Ovary (tissue), 9 donors: ENCODE measurements around the gene LCA5. TPM values are rescaled to one million over a fixed set of nuclear protein-coding genes. Genes with fewer than 3 reads are reported as not detected.

Source experiments
- DNase-seq, 5 donors: peaks; one replicate each; pipeline ENCODE4 v3.0.0-alpha.2; 2019 to 2020
- H3K27ac ChIP-seq, 2 donors: fragments of 200-600 bp; one replicate each; pipeline versions ENCODE4 v1.5.1 to v1.8.0; 2019 to 2022
- H3K27me3 ChIP-seq: fragments of 200-600 bp; one replicate; pipeline ENCODE4 v1.8.0; 2022
- H3K36me3 ChIP-seq: fragments of 200-600 bp; sonication (generic); one replicate; pipeline ENCODE4 v1.5.1; 2019
- H3K4me1 ChIP-seq: one replicate; pipeline ENCODE4 v1.8.1; 2013; ENCODE audit warnings: mild to moderate bottlenecking, moderate library complexity; ENCODE audit not compliant: insufficient read depth
- H3K4me3 ChIP-seq: fragments of 200-600 bp; sonication (generic); one replicate; pipeline ENCODE4 v1.5.1; 2017
- H3K9me3 ChIP-seq, 2 donors: fragments of 200-600 bp in 1 of 2; sonication (generic) in 1 of 2; one replicate each; pipeline versions ENCODE4 v1.5.1 to v1.8.1; 2013 to 2019; ENCODE audit warnings: mild to moderate bottlenecking in 1 of 2, moderate library complexity in 1 of 2
- CTCF ChIP-seq, 3 donors: fragments of 450-650 bp in 2 of 3; fragments of 200-600 bp in 1 of 3; IDR thresholded peaks; one replicate each; pipeline versions ENCODE4 v1.5.1 to v1.8.0; 2016 to 2022; ENCODE audit warnings: antibody characterized with exemption in 3 of 3, mild to moderate bottlenecking in 1 of 3
- EP300 ChIP-seq: sonication (generic); formaldehyde crosslinking; IDR thresholded peaks from one replicate; pipeline ENCODE4 v1.6.1; 2017; ENCODE audit warnings: antibody characterized with exemption
- POLR2A ChIP-seq: fragments of 450-650 bp; IDR thresholded peaks from one replicate; pipeline ENCODE4 v1.6.1; 2017; ENCODE audit warnings: antibody characterized with exemption, mild to moderate bottlenecking, moderate library complexity
- WGBS, 3 donors: extraction: QIAGEN DNeasy Blood & Tissue Kit in 1 of 3; methylation state at CpG; one replicate each; pipeline versions ENCODE4 v1.1.5 to v1.1.7; 2013 to 2017; 5-methylcytosine and 5-hydroxymethylcytosine counted together
- intact Hi-C, 4 donors: fragments of 100-400 bp; cut with DNase I; formaldehyde crosslinking; loops; one replicate each; pipeline versions ENCODE4 v1.11.0 to v1.15.1; 2022 to 2023
- polyA plus RNA-seq, 2 donors: library from polyadenylated mRNA; stranded (reverse); fragments of 200-250 nt in 1 of 2; fragments of 350-450 nt in 1 of 2; fragmentation: Illumina TruSeq in 1 of 2; extraction: RNeasy Lipid Tissue Mini Kit (QIAGEN cat#74804) in 1 of 2; gene quantifications; one replicate each; pipeline ENCODE4 v1.2.3, GENCODE V29; 2013 to 2014
- total RNA-seq, 7 donors: library from RNA; depleted of rRNA in 2 of 7; stranded (reverse); fragments of >200 nt in 2 of 7; fragmentation: NEBNext Ultra II Directional in 3 of 7; extraction: Animal tissue kit (Norgen Biotek cat#: 25700) in 3 of 7; gene quantifications; one replicate each; pipeline versions ENCODE4 v1.1.0 to v1.2.4, GENCODE V29; 2016 to 2023
- donor health status: DM: no; HTN: no; CAD: no; lungs with moderate emphysema.
- donor health status: DM: no; HTN: no; CAD: no.
- donor health status: Bipolar disorder and iron deficiency.
- donor health status: DM: yes; HTN: yes; CAD: no.
- donor health status: DM: no; HTN: no; CAD: no.
- donor health status: DM: yes; HTN: yes; CAD: no.

LCA5 gene
- total and polyA plus RNA-seq, 9 donors: 4.9 to 11.4 (median 8.9) TPM

- intact Hi-C loops: no loop called here
- Histone ChIP-seq H3K27ac (no peak overlapping the region), H3K36me3 (no peaks in the 10 kb centered on the region), H3K27me3 (no peaks in the 10 kb centered on the region), H3K9me3 (no peaks in the 10 kb centered on the region), H3K4me3 (no peak overlapping the region), H3K4me1 (no peaks in the 10 kb centered on the region)
- DNase-seq: no peak
- no peak for TF ChIP-seq POLR2A
- TF ChIP-seq EP300: no peak
- no peak for TF ChIP-seq CTCF (IDR thresholded peaks at IDR 0.05)
- WGBS, 3 donors: 91 to 94% (median 92%) methylated on average over 5 of the region's 5 CpGs
Measured at GRCh38 chr6:79494841-79495240, 42.4 kb downstream of the LCA5 start.

- no peak overlapping the region for H3K4me3 ChIP-seq
- intact Hi-C loops: no loop called here
Measured at GRCh38 chr6:79470728-79471127, 66.5 kb downstream of the LCA5 start.

GRCh38 chr6:79469376-79470246, 67.6 kb downstream of the LCA5 start:
- TF ChIP-seq POLR2A (no peak), CTCF (IDR thresholded peaks at IDR 0.05) (no peak), EP300 (no peak)
- Histone ChIP-seq H3K9me3 (no peaks in the 10 kb centered on the region), H3K4me3 (no peak overlapping the region), H3K36me3 (no peaks in the 10 kb centered on the region), H3K27ac (no peak overlapping the region), H3K27me3 (no peaks in the 10 kb centered on the region), H3K4me1 (no peaks in the 10 kb centered on the region)
- no peak for DNase-seq
- intact Hi-C loops: no loop called here
- 70 to 78% (median 71%) methylated on average over 5 of the region's 5 CpGs for WGBS, 3 donors

More at GRCh38 chr6:79470728-79471127, 66.5 kb downstream of the LCA5 start:
- Histone ChIP-seq H3K27ac (no peak overlapping the region), H3K4me1 (no peaks in the 10 kb centered on the region), H3K27me3 (no peaks in the 10 kb centered on the region), H3K36me3 (no peaks in the 10 kb centered on the region), H3K9me3 (no peaks in the 10 kb centered on the region)
- DNase-seq: no peak
- no peak for TF ChIP-seq POLR2A
- TF ChIP-seq EP300: no peak
- TF ChIP-seq CTCF (IDR thresholded peaks at IDR 0.05): no peak

- no peaks in the 10 kb centered on the region for H3K9me3 ChIP-seq
- intact Hi-C loops: no loop called here
- H3K27ac ChIP-seq: no peak overlapping the region
- H3K4me1 ChIP-seq: no peaks in the 10 kb centered on the region
- no peaks in the 10 kb centered on the region for H3K27me3 ChIP-seq
- no peaks in the 10 kb centered on the region for H3K36me3 ChIP-seq
- H3K4me3 ChIP-seq: no peak overlapping the region
- no peak for DNase-seq
- 81 to 89% (median 83%) methylated on average over 8 of the region's 8 CpGs for WGBS, 3 donors
- no peak for TF ChIP-seq CTCF (IDR thresholded peaks at IDR 0.05)
- TF ChIP-seq EP300: no peak
- TF ChIP-seq POLR2A: no peak
Measured at GRCh38 chr6:79468587-79468986, 68.6 kb downstream of the LCA5 start.
